Parathyroid adenoma (tissue), 2 donors: Measurements from ENCODE around the gene LSMEM2.

Source experiments
- H2AFZ ChIP-seq: fragments of 300-600 bp; sonication (generic); one replicate; pipeline ENCODE4 v1.7.0; 2017; ENCODE audit warnings: antibody characterized with exemption, mild to moderate bottlenecking
- H3K27ac ChIP-seq: fragments of 300-600 bp; sonication (generic); one replicate; pipeline ENCODE4 v1.7.0; 2017
- H3K27me3 ChIP-seq: fragments of 300-600 bp; sonication (generic); one replicate; pipeline ENCODE4 v1.7.0; 2017; ENCODE audit warnings: low read length; ENCODE audit not compliant: control insufficient read depth, insufficient read depth
- H3K36me3 ChIP-seq: fragments of 300-600 bp; sonication (generic); one replicate; pipeline ENCODE4 v1.7.0; 2017; ENCODE audit warnings: low read length; ENCODE audit not compliant: control insufficient read depth, insufficient read depth
- H3K4me1 ChIP-seq: fragments of 300-600 bp; sonication (generic); one replicate; pipeline ENCODE4 v1.7.0; 2017; ENCODE audit warnings: control low read depth
- H3K4me2 ChIP-seq: fragments of 300-600 bp; sonication (generic); one replicate; pipeline ENCODE4 v1.7.0; 2017; ENCODE audit warnings: low read length
- H3K4me3 ChIP-seq: fragments of 300-600 bp; sonication (generic); one replicate; pipeline ENCODE4 v1.7.0; 2017; ENCODE audit warnings: low read depth, low read length
- H3K79me2 ChIP-seq: fragments of 300-600 bp; sonication (generic); one replicate; pipeline ENCODE4 v1.7.0; 2017; ENCODE audit warnings: control low read depth
- H3K9ac ChIP-seq: fragments of 300-600 bp; sonication (generic); one replicate; pipeline ENCODE4 v1.7.0; 2017; ENCODE audit warnings: mild to moderate bottlenecking
- H3K9me3 ChIP-seq: fragments of 300-600 bp; sonication (generic); one replicate; pipeline ENCODE4 v1.7.0; 2017; ENCODE audit warnings: low read length; ENCODE audit not compliant: control insufficient read depth
- TF ChIP-seq, protein P1 (sequence below): fragments of 300-600 bp; sonication (generic); IDR thresholded peaks from one replicate; pipeline ENCODE4 v1.7.0; 2017; ENCODE audit warnings: antibody characterized with exemption, mild to moderate bottlenecking
- donor health status: primary hyperparathyroidism.

The LSMEM2 gene

DNA sequence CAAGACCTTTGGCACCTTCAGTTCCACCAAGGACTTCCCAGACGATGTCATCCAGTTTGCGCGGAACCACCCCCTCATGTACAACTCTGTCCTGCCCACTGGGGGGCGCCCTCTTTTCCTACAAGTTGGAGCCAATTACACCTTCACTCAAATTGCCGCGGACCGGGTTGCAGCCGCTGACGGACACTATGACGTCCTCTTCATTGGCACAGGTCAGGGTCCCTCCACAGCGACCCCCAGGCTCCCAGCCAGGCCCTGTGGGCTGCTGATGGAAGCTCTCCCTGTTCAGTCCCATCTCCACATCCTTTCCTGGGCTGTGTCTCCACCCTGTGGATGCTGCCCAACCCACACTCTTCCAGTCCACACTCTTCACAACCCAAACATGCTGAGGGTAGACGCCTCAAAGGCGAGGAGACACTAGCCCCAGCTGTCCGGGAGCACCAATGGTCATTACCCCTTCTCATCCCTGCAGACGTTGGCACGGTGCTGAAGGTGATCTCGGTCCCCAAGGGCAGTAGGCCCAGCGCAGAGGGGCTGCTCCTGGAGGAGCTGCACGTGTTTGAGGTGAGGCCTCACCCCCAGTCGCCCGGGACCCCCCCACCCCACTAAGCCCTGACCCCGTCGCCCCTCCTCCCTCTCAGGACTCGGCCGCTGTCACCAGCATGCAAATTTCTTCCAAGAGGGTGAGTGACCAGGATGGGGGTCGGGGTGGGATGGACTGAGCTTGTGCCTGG, 4.3 kb upstream of the LSMEM2 start:
- Histone ChIP-seq H3K27ac (no peak overlapping the region), H3K9ac (no peak overlapping the region), H3K27me3 (no peaks in the 10 kb centered on the region), H3K4me1 (peaks cover 40% of the 10 kb centered on the region), H2AFZ (no peak overlapping the region), H3K4me2 (no peak overlapping the region), H3K79me2 (peaks cover 10% of the 10 kb centered on the region), H3K9me3 (no peaks in the 10 kb centered on the region), H3K4me3 (no peak overlapping the region), H3K36me3 (no peaks in the 10 kb centered on the region)
- TF ChIP-seq, protein P1, sequence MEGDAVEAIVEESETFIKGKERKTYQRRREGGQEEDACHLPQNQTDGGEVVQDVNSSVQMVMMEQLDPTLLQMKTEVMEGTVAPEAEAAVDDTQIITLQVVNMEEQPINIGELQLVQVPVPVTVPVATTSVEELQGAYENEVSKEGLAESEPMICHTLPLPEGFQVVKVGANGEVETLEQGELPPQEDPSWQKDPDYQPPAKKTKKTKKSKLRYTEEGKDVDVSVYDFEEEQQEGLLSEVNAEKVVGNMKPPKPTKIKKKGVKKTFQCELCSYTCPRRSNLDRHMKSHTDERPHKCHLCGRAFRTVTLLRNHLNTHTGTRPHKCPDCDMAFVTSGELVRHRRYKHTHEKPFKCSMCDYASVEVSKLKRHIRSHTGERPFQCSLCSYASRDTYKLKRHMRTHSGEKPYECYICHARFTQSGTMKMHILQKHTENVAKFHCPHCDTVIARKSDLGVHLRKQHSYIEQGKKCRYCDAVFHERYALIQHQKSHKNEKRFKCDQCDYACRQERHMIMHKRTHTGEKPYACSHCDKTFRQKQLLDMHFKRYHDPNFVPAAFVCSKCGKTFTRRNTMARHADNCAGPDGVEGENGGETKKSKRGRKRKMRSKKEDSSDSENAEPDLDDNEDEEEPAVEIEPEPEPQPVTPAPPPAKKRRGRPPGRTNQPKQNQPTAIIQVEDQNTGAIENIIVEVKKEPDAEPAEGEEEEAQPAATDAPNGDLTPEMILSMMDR, result peak; percentile 56

DNA sequence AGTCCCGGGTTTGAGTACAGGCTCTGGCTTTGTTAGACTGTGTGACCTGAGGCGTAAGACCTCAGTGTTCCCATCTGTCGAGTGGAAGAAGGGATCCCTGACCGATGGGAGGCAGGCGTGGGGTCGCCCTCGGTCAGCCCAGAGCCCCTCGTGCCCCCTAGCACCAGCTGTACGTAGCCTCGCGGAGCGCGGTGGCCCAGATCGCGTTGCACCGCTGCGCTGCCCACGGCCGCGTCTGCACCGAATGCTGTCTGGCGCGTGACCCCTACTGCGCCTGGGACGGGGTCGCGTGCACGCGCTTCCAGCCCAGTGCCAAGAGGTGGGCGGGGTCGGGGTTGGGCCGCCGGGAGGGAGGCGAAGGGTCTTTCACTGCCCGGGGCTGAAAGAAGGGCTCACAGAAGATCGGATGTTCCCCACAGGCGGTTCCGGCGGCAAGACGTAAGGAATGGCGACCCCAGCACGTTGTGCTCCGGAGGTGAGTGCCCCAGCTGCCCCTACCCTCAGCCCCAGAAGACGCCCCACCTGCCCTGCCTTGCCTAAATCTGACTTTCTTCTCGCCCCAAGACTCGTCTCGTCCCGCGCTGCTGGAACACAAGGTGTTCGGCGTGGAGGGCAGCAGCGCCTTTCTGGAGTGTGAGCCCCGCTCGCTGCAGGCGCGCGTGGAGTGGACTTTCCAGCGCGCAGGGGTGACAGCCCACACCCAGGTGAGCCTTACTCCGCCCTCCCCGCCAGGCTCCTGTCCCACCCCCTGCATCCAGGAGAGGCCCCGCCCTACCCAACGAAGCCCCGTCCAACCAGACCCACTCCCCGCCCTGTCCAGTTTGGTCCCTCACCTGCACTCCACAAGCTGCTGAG, 3.5 kb upstream of the LSMEM2 start:
- no peak overlapping the region for H3K9ac ChIP-seq
- no peaks in the 10 kb centered on the region for H3K27me3 ChIP-seq
- H3K79me2 ChIP-seq, result peaks cover 10% of the 10 kb centered on the region
- peaks cover 31% of the 10 kb centered on the region for H3K4me1 ChIP-seq
- H2AFZ ChIP-seq, result no peak overlapping the region
- no peaks in the 10 kb centered on the region for H3K36me3 ChIP-seq
- no peak overlapping the region for H3K4me2 ChIP-seq
- H3K27ac ChIP-seq, result no peak overlapping the region
- no peaks in the 10 kb centered on the region for H3K9me3 ChIP-seq
- TF ChIP-seq, protein P1, result no peak
- no peak overlapping the region for H3K4me3 ChIP-seq

DNA sequence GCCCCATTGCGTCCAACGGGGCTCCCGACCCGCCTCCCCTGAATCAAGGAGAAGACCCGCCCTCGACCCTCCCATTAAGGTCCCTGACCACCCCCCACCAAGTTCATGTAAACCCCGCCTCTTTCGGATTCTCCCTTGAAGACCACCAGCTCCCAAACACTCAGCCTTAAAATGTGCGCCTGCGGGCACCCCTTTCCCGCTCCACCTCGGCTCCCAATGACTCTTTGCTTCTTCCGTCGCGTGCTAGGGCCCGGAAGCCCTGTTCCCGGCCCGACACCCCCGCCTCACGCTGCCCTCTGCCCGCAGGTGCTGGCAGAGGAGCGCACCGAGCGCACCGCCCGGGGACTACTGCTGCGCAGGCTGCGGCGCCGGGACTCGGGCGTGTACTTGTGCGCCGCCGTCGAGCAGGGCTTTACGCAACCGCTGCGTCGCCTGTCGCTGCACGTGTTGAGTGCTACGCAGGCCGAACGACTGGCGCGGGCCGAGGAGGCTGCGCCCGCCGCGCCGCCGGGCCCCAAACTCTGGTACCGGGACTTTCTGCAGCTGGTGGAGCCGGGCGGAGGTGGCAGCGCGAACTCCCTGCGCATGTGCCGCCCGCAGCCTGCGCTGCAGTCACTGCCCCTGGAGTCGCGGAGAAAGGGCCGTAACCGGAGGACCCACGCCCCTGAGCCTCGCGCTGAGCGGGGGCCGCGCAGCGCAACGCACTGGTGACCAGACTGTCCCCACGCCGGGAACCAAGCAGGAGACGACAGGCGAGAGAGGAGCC, 2.7 kb upstream of the LSMEM2 start:
- Histone ChIP-seq H3K27me3 (no peaks in the 10 kb centered on the region), H3K9ac (no peak overlapping the region), H3K9me3 (no peaks in the 10 kb centered on the region), H3K79me2 (peaks cover 5% of the 10 kb centered on the region), H3K4me3 (no peak overlapping the region), H3K4me1 (peaks cover 23% of the 10 kb centered on the region), H3K27ac (no peak overlapping the region), H2AFZ (no peak overlapping the region), H3K36me3 (no peaks in the 10 kb centered on the region), H3K4me2 (no peak overlapping the region)
- TF ChIP-seq, protein P1, result no peak

DNA sequence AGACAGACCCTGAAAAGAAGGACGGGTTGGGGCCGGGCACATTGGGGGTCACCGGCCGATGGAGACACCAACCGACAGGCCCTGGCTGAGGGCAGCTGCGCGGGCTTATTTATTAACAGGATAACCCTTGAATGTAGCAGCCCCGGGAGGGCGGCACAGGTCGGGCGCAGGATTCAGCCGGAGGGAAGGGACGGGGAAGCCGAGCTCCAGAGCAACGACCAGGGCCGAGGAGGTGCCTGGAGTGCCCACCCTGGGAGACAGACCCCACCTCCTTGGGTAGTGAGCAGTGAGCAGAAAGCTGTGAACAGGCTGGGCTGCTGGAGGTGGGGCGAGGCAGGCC, 2.2 kb upstream of the LSMEM2 start:
- Histone ChIP-seq H3K9me3 (no peaks in the 10 kb centered on the region), H3K4me1 (peaks cover 18% of the 10 kb centered on the region), H3K4me2 (no peak overlapping the region), H3K27me3 (no peaks in the 10 kb centered on the region), H3K36me3 (no peaks in the 10 kb centered on the region), H3K27ac (no peak overlapping the region), H3K4me3 (no peak overlapping the region), H3K79me2 (peaks cover 3% of the 10 kb centered on the region), H2AFZ (no peak overlapping the region), H3K9ac (no peak overlapping the region)
- TF ChIP-seq, protein P1, result no peak
